DMS53 (cell line): Measurements from ENCODE around the gene TAF1.
"Not testable (repeated sequence)": the region's sequence is repeated elsewhere in the genome, so short reads cannot be mapped to it uniquely, and the experiment has no call there.

ENCODE experiments used
- DNase-seq: peaks from one replicate; lab custom pipeline; 2025; lab: John Stamatoyannopoulos, UW

The TAF1 gene

DNA sequence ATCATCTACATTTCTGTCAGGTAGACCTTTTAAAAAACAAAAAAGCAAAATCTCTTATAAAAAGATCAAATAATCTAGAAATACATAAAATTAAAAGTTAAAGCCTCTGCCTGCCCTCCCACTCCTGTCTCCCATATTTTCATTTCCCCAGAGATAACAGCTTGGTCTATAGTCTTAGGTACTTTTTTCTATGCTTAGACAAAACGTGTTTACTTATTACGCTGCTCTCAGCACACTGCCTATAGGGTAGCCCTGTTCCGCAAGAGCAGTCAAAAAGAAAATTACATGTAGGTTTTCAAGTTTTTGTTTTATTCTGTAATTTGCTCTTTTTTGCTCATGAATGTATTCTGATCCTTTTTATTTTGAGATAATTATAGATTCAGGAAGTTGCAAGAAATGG, 73.3 kb downstream of the TAF1 start:
- no peak for DNase-seq

DNA sequence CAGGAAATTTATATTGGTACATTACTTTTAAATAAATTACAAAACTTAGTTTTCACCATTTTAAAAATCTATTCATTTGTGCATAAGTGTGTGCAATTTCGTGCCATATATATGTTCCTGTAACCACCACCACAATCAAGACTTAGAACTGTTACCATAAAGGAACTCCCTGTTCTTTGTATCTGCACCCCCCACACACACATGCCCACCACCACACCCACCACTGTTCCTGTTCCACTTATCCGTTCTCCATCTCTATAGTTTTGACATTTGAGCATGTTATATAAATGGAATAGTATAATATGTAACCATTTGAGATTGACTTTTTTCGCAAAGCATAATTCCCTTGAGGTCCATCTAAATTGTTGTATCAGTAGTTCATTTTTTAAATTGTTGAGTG, 73.7 kb downstream of the TAF1 start:
- DNase-seq = no peak

DNA sequence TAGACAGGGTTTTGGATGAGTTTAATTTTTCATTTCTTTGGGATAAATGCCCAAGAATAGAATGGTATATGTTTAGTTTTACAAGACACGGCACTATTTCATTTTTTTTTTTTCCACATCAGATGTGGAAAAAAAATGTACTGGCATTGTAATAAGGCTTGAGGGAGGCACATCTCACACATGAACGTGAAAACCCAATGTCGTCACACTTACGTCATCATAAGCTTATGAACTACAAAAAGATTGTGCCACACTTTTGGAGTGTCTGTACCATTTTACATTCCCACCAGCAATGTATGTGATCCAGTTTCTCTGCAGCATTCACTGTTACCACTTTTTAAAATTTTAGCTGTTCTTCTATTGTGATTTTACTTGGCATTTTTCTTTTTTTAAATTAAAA, 74.2 kb downstream of the TAF1 start:
- DNase-seq = no peak

DNA sequence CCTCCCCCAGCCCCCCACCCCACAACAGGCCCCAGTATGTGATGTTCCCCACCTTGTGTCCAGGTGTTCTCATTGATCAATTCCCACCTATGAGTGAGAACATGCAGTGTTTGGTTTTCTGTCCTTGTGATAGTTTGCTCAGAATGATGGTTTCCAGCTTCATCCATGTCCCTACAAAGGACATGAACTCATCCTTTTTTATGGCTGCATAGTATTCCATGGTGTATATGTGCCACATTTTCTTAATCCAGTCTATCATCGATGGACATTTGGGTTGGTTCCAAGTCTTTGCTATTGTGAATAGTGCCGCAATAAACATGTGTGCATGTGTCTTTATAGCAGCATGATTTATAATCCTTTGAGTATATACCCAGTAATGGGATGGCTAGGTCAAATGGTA, 75.7 kb downstream of the TAF1 start:
- DNase-seq = not testable (repeated sequence)

DNA sequence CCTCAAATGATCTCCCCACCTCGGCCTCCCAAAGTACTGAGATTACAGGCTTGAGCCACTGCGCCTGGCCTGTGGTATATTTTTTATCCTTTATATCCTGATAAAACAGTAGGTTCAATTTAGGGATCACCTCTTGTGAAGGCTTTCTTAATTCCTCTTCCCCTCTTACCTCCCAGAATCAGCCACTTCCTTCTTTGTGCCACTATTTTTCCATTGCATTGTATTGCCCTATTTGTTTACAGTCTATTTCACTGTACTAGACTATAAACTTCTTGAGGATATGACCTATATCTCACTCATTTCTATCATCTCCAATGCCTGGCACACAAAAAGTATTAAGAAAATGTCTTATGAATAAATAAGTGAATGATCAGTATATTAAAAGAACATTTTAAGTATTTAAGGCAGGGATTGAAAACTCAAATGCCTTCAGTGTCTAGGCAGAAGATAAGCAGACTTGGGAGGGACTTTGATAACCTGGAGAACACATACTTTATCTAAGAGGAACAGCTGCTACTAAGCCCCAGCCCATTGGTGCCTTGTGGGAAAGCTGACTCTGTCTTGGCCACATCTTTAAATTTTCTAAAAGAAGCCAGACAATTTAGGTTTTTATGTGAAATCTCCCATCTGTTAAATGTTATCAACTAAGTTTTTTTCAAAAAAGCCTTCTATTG, 84.4 kb downstream of the TAF1 start:
- DNase-seq = no peak

DNA sequence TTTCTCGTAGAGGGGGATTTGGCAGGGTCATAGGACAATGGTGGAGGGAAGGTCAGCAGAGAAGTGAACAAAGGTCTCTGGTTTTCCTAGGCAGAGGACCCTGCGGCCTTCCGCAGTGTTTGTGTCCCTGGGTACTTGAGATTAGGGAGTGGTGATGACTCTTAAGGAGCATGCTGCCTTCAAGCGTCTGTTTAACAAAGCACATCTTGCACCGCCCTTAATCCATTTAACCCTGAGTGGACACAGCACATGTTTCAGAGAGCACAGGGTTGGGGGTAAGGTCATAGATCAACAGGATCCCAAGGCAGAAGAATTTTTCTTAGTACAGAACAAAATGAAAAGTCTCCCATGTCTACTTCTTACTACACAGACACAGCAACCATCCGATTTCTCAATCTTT, 85.4 kb downstream of the TAF1 start:
- DNase-seq = not testable (repeated sequence)

DNA sequence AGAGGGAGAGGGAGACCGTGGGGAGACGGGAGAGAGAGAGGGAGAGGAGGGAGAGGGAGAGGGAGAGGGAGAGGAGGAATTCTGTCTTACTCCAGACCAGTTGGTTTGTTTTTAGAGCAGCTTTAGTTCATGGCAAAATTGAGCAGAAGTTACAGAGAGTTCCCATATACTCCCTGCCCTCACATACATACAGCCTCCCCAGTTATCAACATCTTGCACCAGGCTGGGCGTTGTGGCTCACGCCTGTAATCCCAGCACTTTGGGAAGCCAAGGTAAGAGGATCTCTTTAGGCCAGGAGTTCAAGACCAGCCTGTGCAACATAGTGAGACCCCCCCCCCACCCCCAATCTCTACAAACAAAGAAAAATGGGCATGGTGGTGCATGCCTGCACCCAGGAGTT, 86.9 kb downstream of the TAF1 start:
- DNase-seq = no peak

DNA sequence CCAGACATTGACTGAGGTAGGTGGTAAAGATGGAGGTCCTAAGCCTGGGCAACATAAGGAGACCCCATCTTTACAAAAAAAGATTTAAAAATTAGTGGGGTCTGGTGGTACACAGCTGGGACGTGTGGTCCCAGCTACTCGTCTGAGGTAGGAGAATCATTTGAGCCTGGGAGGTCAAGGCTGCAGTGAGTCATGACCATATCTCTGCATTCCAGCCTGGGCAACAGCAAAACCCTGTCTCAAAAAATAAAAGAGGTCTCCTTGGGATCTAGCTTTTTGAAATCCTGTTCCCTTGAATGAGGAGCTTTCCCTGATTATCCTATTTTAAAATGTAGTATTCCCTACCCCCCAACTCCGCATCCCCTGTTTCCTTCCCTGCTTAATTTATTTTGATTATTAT, 88.1 kb downstream of the TAF1 start:
- no peak for DNase-seq

DNA sequence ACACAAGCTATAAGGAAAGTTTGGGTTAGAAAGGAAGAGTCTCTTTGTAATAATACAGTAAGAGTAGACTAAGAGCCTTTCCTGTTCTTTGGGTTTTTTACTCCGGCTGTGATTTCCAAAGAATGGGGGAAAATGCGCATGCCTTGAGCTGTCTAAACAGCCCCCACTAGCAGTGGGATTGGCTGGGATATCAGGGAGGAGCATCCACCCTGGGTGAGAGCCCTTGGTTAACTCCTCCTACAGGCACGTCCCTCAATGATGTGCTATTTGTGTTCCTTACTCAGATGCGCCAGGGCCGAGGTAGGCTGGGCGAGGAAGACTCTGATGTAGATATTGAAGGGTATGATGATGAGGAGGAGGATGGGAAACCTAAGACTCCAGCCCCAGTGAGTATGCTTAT, 92.7 kb downstream of the TAF1 start:
- DNase-seq = no peak

DNA sequence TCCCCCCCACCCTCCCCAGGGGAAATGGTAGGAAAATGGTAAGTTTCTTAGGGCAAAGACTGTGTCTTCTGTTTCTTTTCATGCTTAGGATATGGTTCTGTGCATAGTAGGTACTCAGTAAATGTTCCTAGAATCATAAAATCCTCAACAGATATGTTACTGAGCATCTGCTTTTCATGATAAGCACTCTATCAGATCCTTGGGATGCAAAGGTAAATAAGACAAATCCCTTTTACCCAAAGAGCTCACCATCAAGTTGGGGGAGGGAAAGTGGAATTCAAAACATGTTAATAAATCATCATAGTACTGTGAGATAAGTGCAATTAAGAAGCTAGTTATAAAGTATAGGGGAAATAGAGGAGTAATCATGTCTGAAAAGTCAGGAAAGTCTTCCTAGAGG, 98.8 kb downstream of the TAF1 start:
- no peak for DNase-seq

DNA sequence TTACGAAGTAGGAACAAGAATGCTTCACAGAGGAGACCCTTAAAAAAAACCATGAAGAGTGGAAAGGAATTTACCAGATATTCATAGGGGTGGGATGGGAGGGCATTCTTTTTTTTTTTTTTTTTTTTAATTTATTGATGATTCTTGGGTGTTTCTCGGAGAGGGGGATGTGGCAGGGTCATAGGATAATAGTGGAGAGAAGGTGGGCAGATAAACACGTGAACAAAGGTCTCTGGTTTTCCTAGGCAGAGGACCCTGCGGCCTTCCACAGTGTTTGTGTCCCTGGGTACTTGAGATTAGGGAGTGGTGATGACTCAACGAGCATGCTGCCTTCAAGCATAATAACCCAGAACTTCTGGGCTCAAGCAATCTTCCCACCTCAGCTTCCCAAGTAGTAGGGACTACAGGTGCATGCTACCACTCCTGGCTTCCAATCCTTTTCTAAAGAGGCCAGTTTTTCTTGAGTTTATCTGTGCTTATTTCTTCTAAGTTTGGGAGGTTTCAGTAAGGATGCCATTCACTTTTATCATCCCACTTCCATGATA, 100.9 kb downstream of the TAF1 start:
- peak; percentile 2 for DNase-seq

DNA sequence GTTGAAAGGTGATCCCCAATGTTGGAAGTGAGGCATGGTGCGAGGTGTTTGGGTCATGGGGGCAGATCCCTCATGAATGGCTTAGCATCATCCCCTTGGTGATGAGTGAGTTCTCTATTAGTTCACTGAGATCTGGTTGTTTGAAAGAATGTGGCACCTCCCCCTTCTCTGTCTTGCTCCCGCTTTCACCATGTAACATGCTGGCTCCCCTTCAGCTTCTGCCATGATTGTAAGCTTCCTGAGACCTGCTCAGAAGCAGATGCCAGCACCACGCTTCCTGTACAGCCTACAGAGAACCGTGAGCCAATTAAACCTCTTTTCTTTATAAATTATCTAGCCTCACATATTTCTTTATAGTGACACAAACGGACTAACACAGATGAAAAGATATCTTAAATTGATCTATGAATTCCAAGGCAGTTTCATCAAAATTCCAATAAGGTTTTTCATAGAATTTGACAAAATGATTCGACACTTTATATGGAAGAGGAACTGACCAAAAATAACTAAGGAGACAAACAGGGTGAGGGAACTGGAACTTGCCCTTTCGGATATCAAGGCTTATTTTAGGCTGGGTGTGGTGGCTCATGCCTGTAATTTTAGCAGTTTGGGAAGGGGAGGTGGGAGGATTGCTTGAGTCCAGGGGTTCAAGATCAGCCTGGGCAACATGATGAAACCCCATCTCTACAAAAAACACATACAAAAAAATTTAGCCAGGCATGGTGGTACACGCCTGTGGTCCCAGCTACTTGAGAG, 109.8 kb downstream of the TAF1 start:
- no peak for DNase-seq

DNA sequence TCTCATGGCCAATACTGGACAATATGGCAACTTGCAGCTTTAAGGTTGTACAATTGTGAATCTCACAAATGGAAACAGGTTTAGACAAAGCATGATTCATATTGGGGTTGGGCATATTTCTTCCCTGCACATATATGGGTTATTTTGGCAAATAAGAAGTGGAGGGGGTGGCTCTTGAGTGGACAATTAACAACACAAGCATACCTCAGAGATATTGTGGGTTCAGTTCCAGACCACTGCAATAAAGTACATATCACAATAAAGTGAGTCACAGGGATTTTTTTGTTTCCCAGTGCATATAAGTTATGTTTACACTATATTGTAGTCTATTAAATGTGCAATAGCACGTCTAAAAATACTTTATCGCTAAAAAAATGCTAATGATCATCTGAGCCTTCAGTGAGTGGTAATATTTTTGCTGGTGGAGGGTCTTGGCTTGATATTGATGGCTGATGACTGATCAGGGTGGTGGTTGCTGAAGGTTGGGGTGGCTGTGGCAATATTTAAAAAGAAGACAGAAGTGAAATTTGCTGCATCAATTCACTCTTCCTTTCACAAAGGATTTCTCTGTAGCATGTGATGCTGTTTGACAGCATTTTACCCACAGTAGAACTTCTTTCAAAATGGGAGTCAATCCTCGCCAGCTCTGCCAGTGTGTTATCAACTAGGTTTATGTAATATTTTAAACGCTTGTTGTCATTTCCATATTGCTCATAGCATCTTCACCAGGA, 116.2 kb downstream of the TAF1 start:
- DNase-seq = peak; percentile 31

DNA sequence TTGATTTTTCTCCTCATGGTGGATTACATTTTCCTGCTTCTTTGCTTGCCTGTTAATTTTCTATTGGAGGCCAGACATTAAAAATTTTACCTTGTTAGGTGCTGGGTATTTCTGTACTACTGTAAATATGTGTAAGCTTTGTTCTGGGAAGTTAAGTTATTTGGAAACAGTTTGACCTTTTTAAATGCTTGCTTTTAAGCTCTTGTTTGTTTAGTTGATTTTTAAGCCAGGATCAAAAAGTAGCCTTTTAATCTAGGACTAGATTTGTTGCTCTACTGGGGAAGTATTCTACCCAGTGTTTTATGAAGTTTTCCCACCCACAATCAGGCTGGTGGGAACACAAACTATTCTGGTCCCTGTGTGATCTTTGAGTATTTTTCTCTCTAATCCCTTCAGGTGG, 121.7 kb downstream of the TAF1 start:
- DNase-seq = no peak

DNA sequence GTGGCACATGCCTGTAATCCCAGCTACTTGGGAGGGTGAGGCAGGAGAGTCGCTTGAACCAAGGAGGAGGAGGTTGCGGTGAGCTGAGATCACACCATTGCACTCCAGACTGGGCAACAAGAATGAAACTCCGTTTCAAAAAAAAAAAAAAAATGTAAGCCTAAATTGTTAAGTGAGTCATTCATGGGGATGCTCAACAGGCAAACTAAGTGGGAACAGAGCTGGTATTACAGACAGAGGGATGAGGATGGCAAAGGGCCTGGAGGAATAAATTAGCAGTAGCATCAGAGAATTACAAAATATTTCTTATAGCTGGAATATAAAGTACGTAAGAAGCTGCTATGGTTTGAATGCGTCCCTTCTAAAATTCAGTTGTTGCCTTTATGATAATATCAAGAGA, 123.4 kb downstream of the TAF1 start:
- no peak for DNase-seq

DNA sequence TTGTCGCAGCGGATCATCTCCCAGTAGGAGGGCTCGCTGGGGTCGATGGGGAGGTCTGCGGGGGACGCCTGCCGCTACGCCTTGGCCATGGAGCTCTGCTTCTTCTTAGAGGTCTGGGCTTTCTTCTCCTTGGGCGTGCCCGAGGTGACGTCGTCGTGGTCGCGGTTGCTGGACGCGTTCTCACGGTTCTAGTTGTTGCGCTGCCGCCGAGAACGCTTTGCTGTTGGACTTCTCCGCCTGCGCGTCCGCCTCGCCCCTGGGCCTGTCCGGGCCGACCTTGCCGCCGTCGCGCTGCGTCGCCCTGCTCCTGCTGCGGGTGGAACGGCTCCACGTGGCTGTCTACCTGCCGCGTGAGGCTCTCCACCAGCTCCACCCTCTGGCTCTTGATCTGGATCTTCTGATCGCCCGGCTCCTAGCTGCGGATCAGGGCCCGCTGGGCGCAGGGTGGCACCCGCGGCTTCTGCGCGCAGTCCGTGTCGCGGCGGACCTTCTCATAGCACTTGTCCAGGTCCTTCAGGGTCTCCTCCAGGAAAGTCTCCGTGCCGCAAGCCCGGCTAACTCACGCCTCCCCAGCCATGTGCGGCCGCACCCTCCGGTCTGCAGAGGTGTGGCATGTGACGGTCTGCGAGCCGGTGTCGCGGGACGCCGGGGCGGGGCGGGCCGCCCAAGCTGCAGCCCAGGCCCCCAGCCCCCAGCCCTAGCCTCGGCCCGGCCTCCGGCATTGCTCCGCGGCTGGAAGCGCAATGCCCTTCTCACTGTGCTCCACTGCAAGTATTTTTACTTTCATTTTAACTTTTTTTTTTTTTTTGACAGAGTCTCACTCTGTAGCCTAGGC, 126.3 kb downstream of the TAF1 start:
- DNase-seq = peak; percentile 78

DNA sequence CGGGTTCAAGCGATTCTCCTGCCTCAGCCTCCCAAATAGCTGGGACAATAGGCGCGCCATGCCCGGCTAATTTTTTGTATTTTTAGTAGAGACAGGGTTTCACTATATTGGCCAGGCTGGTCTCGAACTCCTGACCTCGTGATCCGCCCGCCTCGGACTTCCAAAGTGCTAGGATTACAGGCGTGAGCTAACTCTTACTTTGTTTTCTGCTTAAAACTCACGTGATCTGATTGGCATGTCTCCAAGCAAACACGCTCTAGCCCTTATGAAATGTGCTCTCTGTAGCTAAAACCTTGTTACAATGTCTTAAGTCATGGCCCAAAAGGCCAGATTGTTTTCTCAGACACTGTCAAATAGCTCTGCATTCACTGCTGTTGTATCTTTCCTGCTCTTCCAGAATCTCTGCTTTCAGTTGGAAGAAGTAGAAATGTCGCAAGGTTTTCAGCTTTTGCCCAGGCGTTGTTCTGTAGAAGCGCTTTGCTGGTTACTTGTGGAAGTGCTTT, 127.0 kb downstream of the TAF1 start:
- DNase-seq = peak; percentile 22

DNA sequence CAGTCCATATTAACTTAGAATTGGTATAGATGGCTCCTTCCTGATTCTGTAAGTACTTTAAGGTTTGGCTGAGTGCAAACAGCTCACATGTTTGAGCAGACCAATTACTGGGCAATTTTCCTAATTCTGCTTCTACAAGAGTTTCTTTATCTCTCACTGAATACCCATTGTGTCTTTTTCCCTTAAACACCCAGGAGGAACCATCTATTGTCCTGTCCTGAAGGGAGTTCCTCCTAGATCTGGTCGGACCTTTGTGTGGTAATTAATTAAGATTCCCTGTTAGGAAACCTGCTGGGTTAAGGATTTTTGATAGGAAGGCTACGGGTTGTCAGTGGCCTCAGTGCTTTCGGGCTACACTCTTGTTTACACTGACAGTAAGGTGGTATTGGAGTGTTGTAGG, 129.8 kb downstream of the TAF1 start:
- DNase-seq = not testable (repeated sequence)

DNA sequence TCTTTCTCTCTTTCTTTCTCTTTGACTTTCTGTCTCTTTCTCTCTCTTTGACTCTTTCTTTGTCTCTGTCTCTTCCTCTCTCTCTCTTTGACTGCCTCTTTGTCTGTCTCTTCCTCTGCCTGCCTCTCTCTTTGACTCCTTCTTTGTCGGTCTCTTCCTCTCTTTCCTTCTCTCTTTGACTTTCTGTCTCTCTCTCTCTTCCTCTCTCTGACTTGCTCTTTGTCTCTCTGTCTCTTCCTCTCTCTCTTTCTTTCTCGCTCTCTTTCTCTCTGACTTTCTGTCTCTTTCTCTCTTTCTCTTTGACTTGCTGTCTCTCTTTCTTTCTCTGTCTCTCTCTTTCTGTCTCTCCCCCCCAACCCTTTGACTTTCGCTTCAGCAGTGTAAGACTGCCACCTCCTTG, 130.3 kb downstream of the TAF1 start:
- no peak for DNase-seq

DNA sequence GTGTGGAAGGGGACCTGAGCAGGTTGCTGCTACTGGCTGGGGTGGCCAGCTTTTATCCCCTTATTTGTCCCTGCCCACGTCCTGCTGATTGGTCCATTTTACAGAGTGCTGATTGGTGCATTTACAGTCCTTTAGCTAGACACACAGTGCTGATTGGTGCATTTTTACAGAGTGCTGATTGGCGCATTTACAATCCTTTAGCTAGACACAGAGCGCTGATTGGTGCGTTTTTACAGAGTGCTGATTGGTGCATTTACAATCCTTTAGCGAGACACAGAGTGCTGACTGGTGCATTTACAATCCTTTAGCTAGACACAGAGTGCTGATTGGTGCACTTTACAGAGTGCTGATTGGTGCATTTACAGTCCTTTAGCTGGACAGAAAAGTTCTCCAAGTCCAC, 135.9 kb downstream of the TAF1 start:
- not testable (repeated sequence) for DNase-seq

DNA sequence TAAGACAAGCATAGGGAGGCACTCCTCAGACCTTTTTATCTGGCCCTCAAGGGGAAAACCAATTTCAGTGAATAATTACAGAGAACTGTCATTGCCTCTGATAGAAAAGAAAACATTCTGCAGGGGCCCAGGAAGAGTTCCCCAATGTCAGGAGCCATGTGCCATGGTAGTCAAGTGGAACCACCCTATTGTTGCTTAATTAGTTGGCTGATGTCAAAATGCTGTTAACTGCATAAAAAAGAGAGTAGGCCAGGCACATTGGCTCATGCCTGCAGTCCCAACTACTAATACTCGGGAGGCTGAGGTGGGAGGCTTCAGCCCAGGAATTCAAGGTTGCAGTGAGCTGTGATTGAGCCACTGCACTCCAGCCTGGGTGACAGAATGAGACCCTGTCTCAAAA, 138.2 kb downstream of the TAF1 start:
- no peak for DNase-seq

DNA sequence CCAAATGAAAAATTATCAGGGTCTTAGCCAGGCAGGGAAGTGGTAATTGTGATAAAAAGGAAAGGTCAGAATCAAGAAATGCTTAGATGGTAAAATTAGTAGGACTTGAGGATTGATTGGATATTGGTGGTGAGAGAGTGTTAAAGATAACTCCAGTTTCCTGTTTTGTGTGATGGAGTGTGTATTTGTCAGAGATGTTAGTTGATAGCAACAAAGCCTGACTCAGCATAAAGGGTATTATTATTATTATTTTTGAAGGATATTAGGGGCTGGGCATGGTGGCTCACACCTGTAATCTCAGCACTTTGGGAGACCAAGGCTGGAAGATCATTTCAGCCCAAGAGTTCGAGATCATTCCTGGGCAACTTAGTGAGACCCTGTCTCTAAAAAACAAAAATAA, 143.1 kb downstream of the TAF1 start:
- no peak for DNase-seq
